Activated CD4-positive, alpha-beta T cell treated with anti-CD3 and anti-CD28 coated beads, Interleukin-2, Interleukin-4, amounts not matched to agents 100 ng/mL and 50 ng/mL, durations not matched to agents 16 hours and 8 hours (primary cell): ENCODE data around the gene OPCML.

ENCODE experiments used
- DNase-seq: peaks from one replicate; pipeline ENCODE4 v3.0.0-alpha.2; 2020; ENCODE audit warnings: low spot score

OPCML gene

GRCh38 chr11:133026952-133027351 lies 505.3 kb downstream of the OPCML start:
- DNase-seq: no peak

- DNase-seq: no peak
These were observed 508.0 kb downstream of the OPCML start for GRCh38 chr11:133024301-133024700.

GRCh38 chr11:133023232-133023631 lies 509.1 kb downstream of the OPCML start:
- no peak for DNase-seq

GRCh38 chr11:133021553-133021952 lies 510.7 kb downstream of the OPCML start:
- DNase-seq: no peak

GRCh38 chr11:133020372-133020714 lies 512.0 kb downstream of the OPCML start:
- DNase-seq: no peak

- no peak for DNase-seq
These were observed 512.5 kb downstream of the OPCML start for GRCh38 chr11:133019545-133020371.

- no peak for DNase-seq
These were observed 516.8 kb downstream of the OPCML start for GRCh38 chr11:133015457-133015856.

GRCh38 chr11:133014337-133014736 lies 518.0 kb downstream of the OPCML start:
- DNase-seq: no peak

GRCh38 chr11:133012803-133013202 lies 519.5 kb downstream of the OPCML start:
- DNase-seq: no peak

GRCh38 chr11:133011604-133012003 lies 520.7 kb downstream of the OPCML start:
- no peak for DNase-seq

- DNase-seq: no peak
These were observed 525.2 kb downstream of the OPCML start for GRCh38 chr11:133007027-133007584.

- no peak for DNase-seq
These were observed 527.9 kb downstream of the OPCML start for GRCh38 chr11:133004369-133004768.

- no peak for DNase-seq
These were observed 532.8 kb downstream of the OPCML start for GRCh38 chr11:132999516-132999915.

GRCh38 chr11:132999031-132999430 lies 533.3 kb downstream of the OPCML start:
- DNase-seq: no peak

GRCh38 chr11:132997396-132997795 lies 534.9 kb downstream of the OPCML start:
- no peak for DNase-seq

- no peak for DNase-seq
These were observed 537.3 kb downstream of the OPCML start for GRCh38 chr11:132994966-132995365.

GRCh38 chr11:132993991-132994502 lies 538.3 kb downstream of the OPCML start:
- no peak for DNase-seq

- DNase-seq: no peak
These were observed 539.3 kb downstream of the OPCML start for GRCh38 chr11:132992838-132993631.

GRCh38 chr11:132988411-132988810 lies 543.9 kb downstream of the OPCML start:
- no peak for DNase-seq

GRCh38 chr11:132987936-132988335 lies 544.4 kb downstream of the OPCML start:
- DNase-seq: no peak

- no peak for DNase-seq
These were observed 548.7 kb downstream of the OPCML start for GRCh38 chr11:132983641-132983978.

- DNase-seq: no peak
These were observed 549.3 kb downstream of the OPCML start for GRCh38 chr11:132982772-132983640.
